ENCODE data around the gene WNT9A. TPM values are rescaled to one million over a fixed set of nuclear protein-coding genes. Genes with fewer than 3 reads are reported as not detected.
"Not testable (repeated sequence)": the region's sequence is repeated elsewhere in the genome, so short reads cannot be mapped to it uniquely, and the experiment has no call there.

The WNT9A gene
- polyA plus RNA-seq, 3 donors: not detected

GRCh38 chr1:227973724-227974288 is 26.1 kb upstream of the WNT9A start:
- H3K4me1 ChIP-seq (ENCODE audit: control insufficient read depth in 1 of 2, insufficient read depth in 2 of 2, low read length in 2 of 2); H3K9me3 Mint-ChIP-seq; H3K27ac Mint-ChIP-seq; H3K36me3 ChIP-seq (replicated peaks in 1 of 2; ENCODE audit: control insufficient read depth in 1 of 2, insufficient read depth in 2 of 2, low read length in 2 of 2); H3K4me3 ChIP-seq (replicated peaks in 1 of 3; ENCODE audit: low read depth in 2 of 3, low read length in 3 of 3); H3K27me3 Mint-ChIP-seq (ENCODE audit: low read depth in 3 of 3); intact Hi-C loops (cut with micrococcal nuclease); DNase-seq; H3K27ac ChIP-seq (ENCODE audit: low read depth in 1 of 2, low read length in 2 of 2); H3K79me2 ChIP-seq (ENCODE audit: insufficient read depth, low read length); H3K27me3 ChIP-seq (ENCODE audit: control insufficient read depth in 2 of 2, insufficient read depth in 2 of 2, low read length in 2 of 2); H3K36me3 Mint-ChIP-seq; H3K9ac ChIP-seq (ENCODE audit: insufficient read depth, low read length, poor library complexity, severe bottlenecking); H4K20me1 ChIP-seq (ENCODE audit: insufficient read depth, low read length); H3K4me1 Mint-ChIP-seq; H3K4me3 Mint-ChIP-seq; H3K4me2 ChIP-seq (replicated peaks; ENCODE audit: extremely low read depth, low read length, poor library complexity, severe bottlenecking); H3K9me3 ChIP-seq (replicated peaks in 1 of 2; ENCODE audit: control insufficient read depth in 1 of 2, insufficient read depth in 1 of 2, low read length in 2 of 2); H2AFZ ChIP-seq (ENCODE audit: insufficient read depth, low read depth, low read length, poor library complexity, severe bottlenecking): not testable (repeated sequence)
- WGBS (ENCODE audit: insufficient coverage): 98% methylated on average over 11 of the region's 32 CpGs

- H3K9ac ChIP-seq (ENCODE audit: insufficient read depth, low read length, poor library complexity, severe bottlenecking); H2AFZ ChIP-seq (ENCODE audit: insufficient read depth, low read depth, low read length, poor library complexity, severe bottlenecking); intact Hi-C loops (cut with micrococcal nuclease); H3K4me1 ChIP-seq (ENCODE audit: control insufficient read depth in 1 of 2, insufficient read depth in 2 of 2, low read length in 2 of 2); H3K36me3 ChIP-seq (replicated peaks in 1 of 2; ENCODE audit: control insufficient read depth in 1 of 2, insufficient read depth in 2 of 2, low read length in 2 of 2); H3K27ac ChIP-seq (ENCODE audit: low read depth in 1 of 2, low read length in 2 of 2); DNase-seq; H3K79me2 ChIP-seq (ENCODE audit: insufficient read depth, low read length); H3K9me3 Mint-ChIP-seq; H3K27ac Mint-ChIP-seq; H4K20me1 ChIP-seq (ENCODE audit: insufficient read depth, low read length); H3K4me2 ChIP-seq (replicated peaks; ENCODE audit: extremely low read depth, low read length, poor library complexity, severe bottlenecking); H3K4me3 Mint-ChIP-seq; H3K4me3 ChIP-seq (replicated peaks in 1 of 3; ENCODE audit: low read depth in 2 of 3, low read length in 3 of 3); H3K4me1 Mint-ChIP-seq; H3K9me3 ChIP-seq (replicated peaks in 1 of 2; ENCODE audit: control insufficient read depth in 1 of 2, insufficient read depth in 1 of 2, low read length in 2 of 2); H3K36me3 Mint-ChIP-seq; H3K27me3 Mint-ChIP-seq (ENCODE audit: low read depth in 3 of 3); H3K27me3 ChIP-seq (ENCODE audit: control insufficient read depth in 2 of 2, insufficient read depth in 2 of 2, low read length in 2 of 2): not testable (repeated sequence)
- WGBS (ENCODE audit: insufficient coverage): 86% methylated on average over 22 of the region's 22 CpGs
Measured at GRCh38 chr1:227972843-227973374, 25.2 kb upstream of the WNT9A start.

- H3K27me3 Mint-ChIP-seq (ENCODE audit: low read depth in 3 of 3); H3K4me2 ChIP-seq (replicated peaks; ENCODE audit: extremely low read depth, low read length, poor library complexity, severe bottlenecking); H3K9me3 ChIP-seq (replicated peaks in 1 of 2; ENCODE audit: control insufficient read depth in 1 of 2, insufficient read depth in 1 of 2, low read length in 2 of 2); H3K27ac ChIP-seq (ENCODE audit: low read depth in 1 of 2, low read length in 2 of 2); H3K9me3 Mint-ChIP-seq; H3K4me3 Mint-ChIP-seq; H3K27me3 ChIP-seq (ENCODE audit: control insufficient read depth in 2 of 2, insufficient read depth in 2 of 2, low read length in 2 of 2); H3K4me1 Mint-ChIP-seq; H3K27ac Mint-ChIP-seq; H3K79me2 ChIP-seq (ENCODE audit: insufficient read depth, low read length); intact Hi-C loops (cut with micrococcal nuclease); H3K36me3 Mint-ChIP-seq; H3K36me3 ChIP-seq (replicated peaks in 1 of 2; ENCODE audit: control insufficient read depth in 1 of 2, insufficient read depth in 2 of 2, low read length in 2 of 2); DNase-seq; H3K4me1 ChIP-seq (ENCODE audit: control insufficient read depth in 1 of 2, insufficient read depth in 2 of 2, low read length in 2 of 2); H2AFZ ChIP-seq (ENCODE audit: insufficient read depth, low read depth, low read length, poor library complexity, severe bottlenecking); H4K20me1 ChIP-seq (ENCODE audit: insufficient read depth, low read length); H3K4me3 ChIP-seq (replicated peaks in 1 of 3; ENCODE audit: low read depth in 2 of 3, low read length in 3 of 3); H3K9ac ChIP-seq (ENCODE audit: insufficient read depth, low read length, poor library complexity, severe bottlenecking): not testable (repeated sequence)
- WGBS (ENCODE audit: insufficient coverage): 100% methylated on average over 4 of the region's 19 CpGs
Measured at GRCh38 chr1:227972283-227972679, 24.5 kb upstream of the WNT9A start.

GRCh38 chr1:227971643-227972282 is 24.0 kb upstream of the WNT9A start:
- H3K79me2 ChIP-seq (ENCODE audit: insufficient read depth, low read length); H3K9ac ChIP-seq (ENCODE audit: insufficient read depth, low read length, poor library complexity, severe bottlenecking); H3K4me1 Mint-ChIP-seq; H4K20me1 ChIP-seq (ENCODE audit: insufficient read depth, low read length); H3K27ac Mint-ChIP-seq; H2AFZ ChIP-seq (ENCODE audit: insufficient read depth, low read depth, low read length, poor library complexity, severe bottlenecking); H3K36me3 Mint-ChIP-seq; DNase-seq; intact Hi-C loops (cut with micrococcal nuclease); H3K27me3 ChIP-seq (ENCODE audit: control insufficient read depth in 2 of 2, insufficient read depth in 2 of 2, low read length in 2 of 2); H3K36me3 ChIP-seq (replicated peaks in 1 of 2; ENCODE audit: control insufficient read depth in 1 of 2, insufficient read depth in 2 of 2, low read length in 2 of 2); H3K9me3 Mint-ChIP-seq; H3K4me2 ChIP-seq (replicated peaks; ENCODE audit: extremely low read depth, low read length, poor library complexity, severe bottlenecking); H3K9me3 ChIP-seq (replicated peaks in 1 of 2; ENCODE audit: control insufficient read depth in 1 of 2, insufficient read depth in 1 of 2, low read length in 2 of 2); H3K4me3 ChIP-seq (replicated peaks in 1 of 3; ENCODE audit: low read depth in 2 of 3, low read length in 3 of 3); H3K27me3 Mint-ChIP-seq (ENCODE audit: low read depth in 3 of 3); H3K4me1 ChIP-seq (ENCODE audit: control insufficient read depth in 1 of 2, insufficient read depth in 2 of 2, low read length in 2 of 2); H3K27ac ChIP-seq (ENCODE audit: low read depth in 1 of 2, low read length in 2 of 2); H3K4me3 Mint-ChIP-seq: not testable (repeated sequence)
- WGBS (ENCODE audit: insufficient coverage): 98% methylated on average over 15 of the region's 27 CpGs

All from CD14-positive monocyte (primary cell).